Transverse colon (tissue), 3 donors: Measurements from ENCODE around the gene CACNA1C.

ENCODE experiments used
- CTCF ChIP-seq, 5 experiments: fragments of 200-600 bp in 3 of 5; fragments of 450-650 bp in 2 of 5; sonication (generic) in 3 of 5; IDR thresholded peaks; 1 replicate in 2 of 5; 2 replicates in 3 of 5; pipeline ENCODE4 v1.5.1; 2016 to 2017; ENCODE audit warnings: antibody characterized with exemption in 5 of 5, inconsistent platforms in 3 of 5, mild to moderate bottlenecking in 2 of 5, moderate library complexity in 1 of 5
- EP300 ChIP-seq: sonication (generic); formaldehyde crosslinking; IDR thresholded peaks from one replicate; pipeline ENCODE4 v1.6.1; 2017; ENCODE audit warnings: antibody characterized with exemption, low read depth
- POLR2A ChIP-seq: fragments of 450-650 bp; IDR thresholded peaks from one replicate; pipeline ENCODE4 v1.6.1; 2016; ENCODE audit warnings: antibody characterized with exemption, mild to moderate bottlenecking, moderate library complexity

- TF ChIP-seq CTCF (IDR thresholded peaks at IDR 0.05) (no peak), POLR2A (no peak), EP300 (no peak)
Measured at GRCh38 chr12:2156333-2156732, 103.5 kb downstream of the CACNA1C start.
